ENCODE measurements around the gene SLC7A6.

SLC7A6 gene

GRCh38 chr16:68238029-68238345 lies 26.3 kb upstream of the SLC7A6 start:
- no peak for TF ChIP-seq CTCF (conservative IDR thresholded peaks at IDR 0.05; ENCODE audit: low read length)
- H3K4me3 ChIP-seq (ENCODE audit: low read length) = peak overlapping the region; percentile 71
- DNase-seq (ENCODE audit: low read depth) = no peak

GRCh38 chr16:68242085-68242484 lies 22.2 kb upstream of the SLC7A6 start:
- no peak for DNase-seq (ENCODE audit: low read depth)
- TF ChIP-seq CTCF (conservative IDR thresholded peaks at IDR 0.05; ENCODE audit: low read length) = no peak

GRCh38 chr16:68242926-68243858 lies 21.1 kb upstream of the SLC7A6 start:
- no peak for DNase-seq (ENCODE audit: low read depth)
- no peak overlapping the region for H3K4me3 ChIP-seq (ENCODE audit: low read length)
- TF ChIP-seq CTCF (conservative IDR thresholded peaks at IDR 0.05; ENCODE audit: low read length) = no peak

More at GRCh38 chr16:68242085-68242484, 22.2 kb upstream of the SLC7A6 start:
- H3K4me3 ChIP-seq (ENCODE audit: low read length) = no peak overlapping the region

GRCh38 chr16:68244481-68244902 lies 19.8 kb upstream of the SLC7A6 start:
- peak overlapping the region; percentile 98 for H3K4me3 ChIP-seq (ENCODE audit: low read length)
- no peak for DNase-seq (ENCODE audit: low read depth)
- no peak for TF ChIP-seq CTCF (conservative IDR thresholded peaks at IDR 0.05; ENCODE audit: low read length)

GRCh38 chr16:68244903-68245853 lies 19.1 kb upstream of the SLC7A6 start, which contains the start of gene PLA2G15:
PLA2G15 (plus strand) TSS chr16:68245373; CDS start chr16:68245427, 54 bp downstream.
- peak; percentile 96 for DNase-seq (ENCODE audit: low read depth)
- TF ChIP-seq CTCF (conservative IDR thresholded peaks at IDR 0.05; ENCODE audit: low read length) = no peak
- peak within 1 kb of the TSS; percentile 98 for H3K4me3 ChIP-seq (ENCODE audit: low read length)

- no peak for TF ChIP-seq CTCF (conservative IDR thresholded peaks at IDR 0.05; ENCODE audit: low read length)
- no peak for DNase-seq (ENCODE audit: low read depth)
- H3K4me3 ChIP-seq (ENCODE audit: low read length) = peak overlapping the region; percentile 98
These were observed 18.2 kb upstream of the SLC7A6 start for GRCh38 chr16:68246121-68246520.
